Measurements from ENCODE around the gene GAS7. TPM values are rescaled to one million over a fixed set of nuclear protein-coding genes. Genes with fewer than 3 reads are reported as not detected.
A peak's percentile ranks its signal among the peaks of the same experiment; 100 is the strongest.

The GAS7 gene
- total RNA-seq, 3 donors from 2014 or later: 0.30 to 1.6 (median 0.82) TPM

DNA sequence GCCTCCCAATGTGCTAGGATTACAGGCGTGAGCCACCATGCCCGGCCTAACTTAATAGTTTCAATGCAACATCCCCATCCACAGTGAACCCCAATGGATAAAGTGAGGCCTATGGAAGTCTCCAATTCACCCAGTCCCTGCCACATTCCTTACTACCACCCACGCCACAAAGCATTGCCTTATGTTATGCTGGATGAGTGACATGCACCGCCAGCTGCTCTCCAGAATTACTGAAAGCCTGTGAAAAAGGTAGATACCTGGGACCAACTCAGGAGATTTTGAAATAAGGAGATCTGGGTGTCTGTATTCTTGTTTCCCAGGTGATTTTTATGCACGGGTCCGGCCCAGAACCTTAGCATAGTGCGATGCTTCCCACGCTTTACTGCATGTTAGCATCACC lies 16.9 kb upstream of the GAS7 start:
- no peaks in the 10 kb centered on the region for H3K27me3 Mint-ChIP-seq (ENCODE audit: low read depth)
- no peaks in the 10 kb centered on the region for H3K36me3 Mint-ChIP-seq (ENCODE audit: insufficient read depth)
- no peak overlapping the region for H3K4me3 Mint-ChIP-seq
- H3K9me3 Mint-ChIP-seq: peaks cover 5% of the 10 kb centered on the region
- ATAC-seq (no peak), DNase-seq (no peak)
- H3K4me1 Mint-ChIP-seq (ENCODE audit: low read depth): no peaks in the 10 kb centered on the region

- Mint-ChIP-seq H3K36me3 (ENCODE audit: insufficient read depth) (no peaks in the 10 kb centered on the region), H3K4me1 (ENCODE audit: low read depth) (no peaks in the 10 kb centered on the region), H3K4me3 (no peak overlapping the region), H3K27me3 (ENCODE audit: low read depth) (no peaks in the 10 kb centered on the region), H3K9me3 (no peaks in the 10 kb centered on the region)
- ATAC-seq (no peak), DNase-seq (no peak)
Measured at GRCh38 chr17:10211666-10212065, 13.3 kb upstream of the GAS7 start.

DNA sequence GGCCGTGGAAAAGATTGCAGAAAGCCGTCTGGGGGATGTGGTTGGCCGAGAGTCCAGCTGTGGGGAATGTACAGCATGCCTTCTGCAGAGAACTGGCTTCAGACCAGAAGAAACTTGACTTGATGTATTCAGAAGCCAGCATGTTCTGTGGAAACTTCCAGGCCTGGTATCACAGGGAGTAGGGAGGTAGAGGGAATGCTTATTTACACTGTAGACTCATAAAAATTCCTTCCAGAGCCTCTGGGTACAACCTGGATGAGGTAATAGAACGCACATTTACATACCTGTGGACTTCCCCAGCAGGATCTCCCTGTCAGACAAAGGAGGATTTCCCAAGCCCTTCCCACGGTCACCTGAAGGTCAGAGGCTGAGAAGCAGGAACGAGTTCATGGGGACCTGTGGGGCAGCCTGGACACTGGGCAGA lies 11.8 kb upstream of the GAS7 start:
- ATAC-seq (no peak), DNase-seq (no peak)
- no peak overlapping the region for H3K4me3 Mint-ChIP-seq
- H3K36me3 Mint-ChIP-seq (ENCODE audit: insufficient read depth): no peaks in the 10 kb centered on the region
- H3K9me3 Mint-ChIP-seq: peaks cover 9% of the 10 kb centered on the region
- no peaks in the 10 kb centered on the region for H3K27me3 Mint-ChIP-seq (ENCODE audit: low read depth)
- no peaks in the 10 kb centered on the region for H3K4me1 Mint-ChIP-seq (ENCODE audit: low read depth)

GRCh38 chr17:10208604-10209193 lies 10.3 kb upstream of the GAS7 start:
- H3K4me1 Mint-ChIP-seq (ENCODE audit: low read depth): no peaks in the 10 kb centered on the region
- DNase-seq (no peak), ATAC-seq (no peak)
- H3K9me3 Mint-ChIP-seq: peaks cover 14% of the 10 kb centered on the region
- H3K36me3 Mint-ChIP-seq (ENCODE audit: insufficient read depth): no peaks in the 10 kb centered on the region
- H3K27me3 Mint-ChIP-seq (ENCODE audit: low read depth): no peaks in the 10 kb centered on the region
- H3K4me3 Mint-ChIP-seq: no peak overlapping the region

DNA sequence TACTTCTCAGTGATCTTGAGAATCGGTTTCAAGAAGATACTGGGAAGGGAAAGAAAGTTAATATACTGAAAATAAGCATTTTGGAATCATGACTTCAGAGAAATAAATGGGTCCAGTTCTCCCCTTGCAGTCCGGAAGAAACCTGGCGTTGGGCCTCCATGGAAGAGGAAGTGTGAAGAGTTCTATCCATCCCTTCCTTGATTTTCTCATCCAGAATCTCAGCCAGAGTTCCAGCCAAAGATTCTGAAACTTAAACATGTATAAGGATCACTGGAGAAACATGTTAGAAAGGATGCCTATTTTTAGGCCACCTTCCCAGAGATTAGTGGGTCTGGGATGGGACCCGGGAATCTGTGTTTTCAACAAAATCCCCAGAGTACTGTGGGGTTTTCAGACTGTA lies 8.7 kb upstream of the GAS7 start:
- no peak for DNase-seq
- H3K36me3 Mint-ChIP-seq (ENCODE audit: insufficient read depth): no peaks in the 10 kb centered on the region
- peaks cover 17% of the 10 kb centered on the region for H3K9me3 Mint-ChIP-seq
- H3K4me3 Mint-ChIP-seq: no peak overlapping the region
- no peaks in the 10 kb centered on the region for H3K27me3 Mint-ChIP-seq (ENCODE audit: low read depth)
- no peaks in the 10 kb centered on the region for H3K4me1 Mint-ChIP-seq (ENCODE audit: low read depth)
- no peak for ATAC-seq

GRCh38 chr17:10205549-10206185 lies 7.3 kb upstream of the GAS7 start:
- H3K9me3 Mint-ChIP-seq: peaks cover 17% of the 10 kb centered on the region
- DNase-seq (no peak), ATAC-seq (no peak)
- no peaks in the 10 kb centered on the region for H3K4me1 Mint-ChIP-seq (ENCODE audit: low read depth)
- H3K27me3 Mint-ChIP-seq (ENCODE audit: low read depth): peaks cover 8% of the 10 kb centered on the region
- no peak overlapping the region for H3K4me3 Mint-ChIP-seq
- H3K36me3 Mint-ChIP-seq (ENCODE audit: insufficient read depth): no peaks in the 10 kb centered on the region

GRCh38 chr17:10201680-10202079 lies 3.3 kb upstream of the GAS7 start:
- Mint-ChIP-seq H3K27me3 (ENCODE audit: low read depth) (peaks cover 25% of the 10 kb centered on the region), H3K4me3 (no peak overlapping the region), H3K4me1 (ENCODE audit: low read depth) (peaks cover 5% of the 10 kb centered on the region), H3K9me3 (peaks cover 17% of the 10 kb centered on the region), H3K36me3 (ENCODE audit: insufficient read depth) (no peaks in the 10 kb centered on the region)
- no peak for ATAC-seq
- DNase-seq: no peak

DNA sequence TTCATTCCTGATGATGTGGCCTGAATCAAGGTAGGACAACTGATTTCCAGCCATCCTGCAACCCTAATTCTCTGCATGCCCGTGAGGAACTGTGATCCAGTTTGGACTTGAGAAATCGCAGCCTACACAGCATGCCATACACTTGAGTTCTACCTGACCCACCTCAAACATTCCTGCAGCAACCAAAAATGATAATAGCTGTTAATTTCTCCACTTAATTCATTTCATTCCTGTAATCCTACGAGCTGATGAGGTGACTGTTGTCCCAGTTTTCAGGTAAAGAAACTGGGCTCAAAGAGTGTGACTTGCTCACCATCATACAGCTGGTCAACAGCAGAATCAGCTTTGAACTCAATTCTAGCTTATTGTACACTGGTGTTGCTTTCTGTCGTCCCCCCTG lies 2.2 kb upstream of the GAS7 start:
- ATAC-seq (no peak), DNase-seq (no peak)
- peaks cover 25% of the 10 kb centered on the region for H3K27me3 Mint-ChIP-seq (ENCODE audit: low read depth)
- no peak overlapping the region for H3K4me3 Mint-ChIP-seq
- peaks cover 5% of the 10 kb centered on the region for H3K4me1 Mint-ChIP-seq (ENCODE audit: low read depth)
- no peaks in the 10 kb centered on the region for H3K36me3 Mint-ChIP-seq (ENCODE audit: insufficient read depth)
- peaks cover 12% of the 10 kb centered on the region for H3K9me3 Mint-ChIP-seq

- peaks cover 25% of the 10 kb centered on the region for H3K27me3 Mint-ChIP-seq (ENCODE audit: low read depth)
- no peak for ATAC-seq
- no peak for DNase-seq
- H3K36me3 Mint-ChIP-seq (ENCODE audit: insufficient read depth): no peaks in the 10 kb centered on the region
- peaks cover 5% of the 10 kb centered on the region for H3K4me1 Mint-ChIP-seq (ENCODE audit: low read depth)
- H3K4me3 Mint-ChIP-seq: no peak overlapping the region
- peaks cover 11% of the 10 kb centered on the region for H3K9me3 Mint-ChIP-seq
Measured at GRCh38 chr17:10200016-10200415, 1.6 kb upstream of the GAS7 start.

- DNase-seq (no peak), ATAC-seq (peak; percentile 8 to 36)
- peaks cover 5% of the 10 kb centered on the region for H3K4me1 Mint-ChIP-seq (ENCODE audit: low read depth)
- H3K36me3 Mint-ChIP-seq (ENCODE audit: insufficient read depth): no peaks in the 10 kb centered on the region
- H3K9me3 Mint-ChIP-seq: peaks cover 19% of the 10 kb centered on the region
- H3K4me3 Mint-ChIP-seq: peak overlapping the region; percentile 29
- H3K27me3 Mint-ChIP-seq (ENCODE audit: low read depth): peaks cover 25% of the 10 kb centered on the region
Measured at GRCh38 chr17:10197721-10198508, 491 bp downstream of the GAS7 start.

- Mint-ChIP-seq H3K27me3 (ENCODE audit: low read depth) (peaks cover 25% of the 10 kb centered on the region), H3K4me3 (no peak overlapping the region), H3K4me1 (ENCODE audit: low read depth) (peaks cover 5% of the 10 kb centered on the region), H3K9me3 (peaks cover 19% of the 10 kb centered on the region), H3K36me3 (ENCODE audit: insufficient read depth) (no peaks in the 10 kb centered on the region)
- no peak for ATAC-seq
- no peak for DNase-seq
Measured at GRCh38 chr17:10197362-10197720, 1.1 kb downstream of the GAS7 start.

DNA sequence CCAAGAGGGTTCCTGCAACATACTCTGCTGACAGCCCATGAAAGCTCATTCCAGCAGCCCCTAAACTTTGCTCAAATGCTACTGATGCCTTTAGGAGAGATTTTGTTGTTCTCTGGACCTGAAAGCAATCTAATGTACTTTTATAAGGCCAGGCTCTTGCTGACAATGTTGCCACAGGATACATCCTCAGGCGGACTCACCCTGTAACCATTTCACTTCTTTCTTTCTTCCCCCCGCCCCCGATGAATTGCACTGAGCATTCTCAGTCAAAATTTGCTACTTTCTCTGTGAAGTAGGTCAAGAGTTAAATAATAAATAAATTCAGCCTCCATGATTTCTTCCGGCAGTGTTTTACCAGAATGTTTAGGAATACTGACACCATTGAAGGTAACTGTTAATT lies 1.5 kb downstream of the GAS7 start:
- no peaks in the 10 kb centered on the region for H3K36me3 Mint-ChIP-seq (ENCODE audit: insufficient read depth)
- H3K4me3 Mint-ChIP-seq: no peak overlapping the region
- peaks cover 25% of the 10 kb centered on the region for H3K27me3 Mint-ChIP-seq (ENCODE audit: low read depth)
- ATAC-seq (no peak), DNase-seq (no peak)
- peaks cover 19% of the 10 kb centered on the region for H3K9me3 Mint-ChIP-seq
- peaks cover 5% of the 10 kb centered on the region for H3K4me1 Mint-ChIP-seq (ENCODE audit: low read depth)

- no peak overlapping the region for H3K4me3 Mint-ChIP-seq
- ATAC-seq: no peak
- no peaks in the 10 kb centered on the region for H3K36me3 Mint-ChIP-seq (ENCODE audit: insufficient read depth)
- H3K27me3 Mint-ChIP-seq (ENCODE audit: low read depth): peaks cover 24% of the 10 kb centered on the region
- H3K9me3 Mint-ChIP-seq: peaks cover 19% of the 10 kb centered on the region
- DNase-seq: no peak
- H3K4me1 Mint-ChIP-seq (ENCODE audit: low read depth): peaks cover 5% of the 10 kb centered on the region
Measured at GRCh38 chr17:10196384-10196895, 2.0 kb downstream of the GAS7 start.

DNA sequence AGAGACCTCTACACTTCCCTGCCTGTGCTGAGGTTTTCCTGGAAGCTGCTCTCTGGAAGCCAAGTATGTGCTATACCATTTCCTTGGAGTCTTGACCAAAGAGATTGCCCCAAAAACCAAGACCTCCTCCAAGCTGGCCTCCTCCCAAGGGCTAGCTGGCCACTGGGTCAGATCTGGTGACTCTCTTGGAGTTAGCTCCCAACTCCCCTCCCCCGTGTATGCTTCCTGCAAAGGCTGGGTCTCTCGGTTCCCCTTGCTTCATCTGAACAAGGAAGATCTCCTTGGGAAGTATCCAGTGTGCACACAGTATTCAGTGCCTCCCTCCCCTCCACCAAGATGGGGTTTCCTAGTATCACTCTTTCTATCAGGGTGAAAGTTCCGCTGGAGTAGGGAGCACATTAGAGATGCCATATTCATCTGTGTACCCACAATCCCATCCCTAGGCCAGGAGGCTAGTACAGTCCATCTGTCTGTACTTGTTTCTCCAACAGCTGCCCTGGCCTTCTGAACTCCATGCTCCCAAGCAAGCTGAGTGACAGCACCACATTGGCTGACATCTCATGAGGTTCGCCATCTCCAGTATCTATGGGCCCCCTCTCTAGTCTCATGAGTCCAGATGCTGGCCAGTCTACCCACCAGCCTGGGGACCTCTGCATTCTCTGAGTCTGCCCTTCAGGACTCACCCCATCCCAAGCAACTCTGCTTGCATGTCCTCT lies 3.2 kb downstream of the GAS7 start:
- Mint-ChIP-seq H3K4me1 (ENCODE audit: low read depth) (peaks cover 5% of the 10 kb centered on the region), H3K4me3 (no peak overlapping the region), H3K27me3 (ENCODE audit: low read depth) (peaks cover 12% of the 10 kb centered on the region), H3K36me3 (ENCODE audit: insufficient read depth) (no peaks in the 10 kb centered on the region), H3K9me3 (peaks cover 19% of the 10 kb centered on the region)
- ATAC-seq (no peak), DNase-seq (no peak)

Data from activated T-cell treated with anti-CD3 and anti-CD28 coated beads, Interleukin-2, amount 50 U/mL, for 4 hours (primary cell).